ENCODE results near the gene TROAP. TPM values are rescaled to one million over a fixed set of nuclear protein-coding genes. Genes with fewer than 3 reads are reported as not detected.
"Not testable (repeated sequence)": the region's sequence is repeated elsewhere in the genome, so short reads cannot be mapped to it uniquely, and the experiment has no call there.

Gene TROAP
- total RNA-seq, 4 donors from 2014 or later = 4.0 to 14.6 (median 5.9) TPM

- WGBS = 43% methylated on average over 11 of the region's 11 CpGs
- no peaks in the 10 kb centered on the region for H3K9me3 ChIP-seq
Observed at GRCh38 chr12:49331380-49332222, 8.5 kb downstream of the TROAP start.

GRCh38 chr12:49332441-49332861 is 9.4 kb downstream of the TROAP start:
- Histone ChIP-seq H3K36me3 (no peaks in the 10 kb centered on the region), H3K27ac (no peak overlapping the region), H3K4me1 (peaks cover 42% of the 10 kb centered on the region), H3K27me3 (peaks cover 42% of the 10 kb centered on the region), H3K4me3 (peak overlapping the region; percentile 38), H3K9me3 (no peaks in the 10 kb centered on the region)
- 57% methylated on average over 14 of the region's 17 CpGs for WGBS
- peak in 1 of 2 donors; percentile 53 for DNase-seq (ENCODE audit: low spot score in 2 of 2)
- TF ChIP-seq POLR2AphosphoS5 (IDR thresholded peaks at IDR 0.05) (no peak), CTCF (IDR thresholded peaks at IDR 0.05) (no peak), POLR2A (IDR thresholded peaks at IDR 0.05) (no peak), EP300 (IDR thresholded peaks at IDR 0.05) (no peak)

More at GRCh38 chr12:49331380-49332222, 8.5 kb downstream of the TROAP start:
- Histone ChIP-seq H3K36me3 (no peaks in the 10 kb centered on the region), H3K27ac (no peak overlapping the region), H3K4me1 (peaks cover 34% of the 10 kb centered on the region), H3K27me3 (peaks cover 35% of the 10 kb centered on the region), H3K4me3 (no peak overlapping the region)
- peak; percentile 77 to 84 for TF ChIP-seq CTCF (IDR thresholded peaks at IDR 0.05)
- TF ChIP-seq POLR2A (IDR thresholded peaks at IDR 0.05) = no peak
- DNase-seq (ENCODE audit: low spot score in 2 of 2) = peak; percentile 77 to 81

GRCh38 chr12:49332891-49333371 is 9.9 kb downstream of the TROAP start:
- peaks cover 47% of the 10 kb centered on the region for H3K27me3 ChIP-seq

GRCh38 chr12:49333778-49334177 is 10.7 kb downstream of the TROAP start:
- peak in 1 of 2 donors; percentile 65 for DNase-seq (ENCODE audit: low spot score in 2 of 2)
- peaks cover 48% of the 10 kb centered on the region for H3K27me3 ChIP-seq
- not testable (repeated sequence) for H3K9me3 ChIP-seq, H3K4me3 ChIP-seq, H3K36me3 ChIP-seq, H3K27ac ChIP-seq
- 74% methylated on average over 21 of the region's 21 CpGs for WGBS
- H3K4me1 ChIP-seq = peaks cover 43% of the 10 kb centered on the region

More at GRCh38 chr12:49332891-49333371, 9.9 kb downstream of the TROAP start:
- peak overlapping the region; percentile 38 for H3K4me3 ChIP-seq
- 10% methylated on average over 19 of the region's 40 CpGs for WGBS
- H3K36me3 ChIP-seq = no peaks in the 10 kb centered on the region
- TF ChIP-seq CTCF (IDR thresholded peaks at IDR 0.05) (no peak), POLR2AphosphoS5 (IDR thresholded peaks at IDR 0.05) (no peak), POLR2A (IDR thresholded peaks at IDR 0.05) (no peak), EP300 (IDR thresholded peaks at IDR 0.05) (no peak)
- H3K9me3 ChIP-seq = no peaks in the 10 kb centered on the region
- peak in 1 of 2 donors; percentile 66 for DNase-seq (ENCODE audit: low spot score in 2 of 2)
- no peak overlapping the region for H3K27ac ChIP-seq
- peaks cover 43% of the 10 kb centered on the region for H3K4me1 ChIP-seq

GRCh38 chr12:49334226-49334625 is 11.2 kb downstream of the TROAP start:
- no peak overlapping the region for H3K4me3 ChIP-seq
- H3K9me3 ChIP-seq = no peaks in the 10 kb centered on the region
- DNase-seq (ENCODE audit: low spot score in 2 of 2) = no peak
- 67% methylated on average over 19 of the region's 19 CpGs for whole genome bisulfite sequencing
- TF ChIP-seq CTCF (IDR thresholded peaks at IDR 0.05) (no peak), POLR2A (IDR thresholded peaks at IDR 0.05) (no peak), EP300 (IDR thresholded peaks at IDR 0.05) (no peak), POLR2AphosphoS5 (IDR thresholded peaks at IDR 0.05) (no peak)
- no peaks in the 10 kb centered on the region for H3K36me3 ChIP-seq
- peaks cover 48% of the 10 kb centered on the region for H3K27me3 ChIP-seq
- no peak overlapping the region for H3K27ac ChIP-seq
- peaks cover 43% of the 10 kb centered on the region for H3K4me1 ChIP-seq

Data from suprapubic skin (tissue), 4 donors.